HG03342 (cell line): ENCODE measurements around the gene HEXB.
"Not testable (repeated sequence)": the region's sequence is repeated elsewhere in the genome, so short reads cannot be mapped to it uniquely, and the experiment has no call there.

ENCODE experiments used
- ATAC-seq: cut with Tn5 transposase; IDR thresholded peaks from one replicate; pipeline ENCODE4 v1.9.1; 2021; ENCODE audit warnings: mild to moderate bottlenecking, moderate library complexity; ENCODE audit not compliant: unreplicated experiment

The HEXB gene

GRCh38 chr5:74725331-74725730 is 40.3 kb downstream of the HEXB start:
- ATAC-seq = no peak

- no peak for ATAC-seq
Measured at GRCh38 chr5:74736759-74737158, 51.7 kb downstream of the HEXB start.

DNA sequence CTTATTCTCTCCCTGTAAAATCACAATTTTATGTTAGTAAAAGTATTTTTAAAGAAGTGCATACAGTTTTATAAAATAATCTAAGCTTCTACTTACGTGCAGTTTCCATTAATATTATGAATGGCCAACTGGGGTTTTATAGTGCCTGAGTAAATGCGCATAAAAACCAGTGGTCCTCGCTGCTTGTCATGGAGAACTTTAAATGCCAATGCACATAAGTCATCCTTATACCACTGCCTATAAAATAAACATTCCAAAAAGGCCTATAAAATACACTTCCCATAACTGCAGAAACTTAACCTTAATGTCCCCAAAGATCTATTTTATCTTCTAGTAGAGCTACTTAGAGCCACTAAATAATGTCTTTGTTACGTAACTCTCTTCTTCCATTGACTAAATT is 53.4 kb downstream of the HEXB start:
- ATAC-seq = no peak

GRCh38 chr5:74748742-74749141 is 63.7 kb downstream of the HEXB start:
- not testable (repeated sequence) for ATAC-seq

DNA sequence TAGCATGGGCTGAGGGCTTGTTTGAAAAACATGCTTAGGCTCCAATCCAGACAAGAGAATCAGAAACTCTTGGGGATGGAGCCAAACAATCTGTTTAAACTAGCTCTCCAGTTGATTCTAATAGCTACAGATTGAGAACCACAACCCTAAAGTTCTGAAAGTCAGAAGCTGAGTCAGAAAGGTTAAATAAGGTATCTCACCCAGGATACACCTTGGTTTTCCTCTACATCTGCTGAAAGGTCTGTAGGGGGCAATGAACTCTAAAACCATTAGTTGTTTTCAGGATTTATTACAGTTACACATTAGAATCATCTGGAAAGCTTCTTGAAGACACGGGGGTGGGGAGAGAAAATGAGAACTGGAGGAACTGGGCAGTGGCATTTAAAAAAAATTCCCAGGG is 76.2 kb downstream of the HEXB start:
- ATAC-seq = no peak

- ATAC-seq = no peak
Measured at GRCh38 chr5:74762599-74762998, 77.6 kb downstream of the HEXB start.

DNA sequence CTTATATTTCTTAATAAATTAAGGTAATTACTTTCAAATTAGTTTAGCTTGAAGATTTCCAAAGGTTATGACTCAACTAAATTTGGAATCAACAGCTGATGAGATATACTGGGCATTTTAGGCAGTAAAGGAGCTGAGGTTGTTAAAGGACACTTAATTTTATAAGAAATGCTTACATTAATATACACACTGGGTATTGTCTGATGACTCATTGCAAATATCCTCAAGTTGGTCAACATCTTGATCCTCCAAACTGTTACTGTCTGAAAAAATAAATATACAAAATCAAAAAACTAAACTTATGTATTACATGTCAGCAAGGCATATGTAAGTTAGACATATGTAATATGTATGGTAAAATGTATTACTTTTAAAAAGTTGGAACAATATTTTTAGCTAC is 78.5 kb downstream of the HEXB start:
- no peak for ATAC-seq

- ATAC-seq = no peak
Measured at GRCh38 chr5:74765201-74765600, 80.2 kb downstream of the HEXB start.

DNA sequence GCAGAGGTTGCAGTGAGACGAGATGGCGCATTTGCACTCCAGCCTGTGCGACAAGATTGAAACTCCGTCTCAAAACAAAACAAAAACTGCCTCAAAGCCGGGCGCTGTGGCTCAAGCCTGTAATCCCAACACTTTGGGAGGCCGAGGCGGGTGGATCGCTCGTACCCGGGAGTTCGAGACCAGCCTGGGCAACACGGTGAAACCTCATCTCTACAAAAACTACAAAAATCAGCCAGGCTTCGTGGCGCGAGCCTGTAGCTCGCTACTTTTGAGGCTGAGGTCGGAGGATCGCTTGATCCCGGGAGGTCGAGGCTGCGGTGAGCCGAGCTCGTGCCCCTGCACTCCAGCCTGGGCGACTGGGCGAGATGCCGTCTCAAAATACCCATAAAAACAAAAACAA is 80.9 kb downstream of the HEXB start:
- no peak for ATAC-seq

DNA sequence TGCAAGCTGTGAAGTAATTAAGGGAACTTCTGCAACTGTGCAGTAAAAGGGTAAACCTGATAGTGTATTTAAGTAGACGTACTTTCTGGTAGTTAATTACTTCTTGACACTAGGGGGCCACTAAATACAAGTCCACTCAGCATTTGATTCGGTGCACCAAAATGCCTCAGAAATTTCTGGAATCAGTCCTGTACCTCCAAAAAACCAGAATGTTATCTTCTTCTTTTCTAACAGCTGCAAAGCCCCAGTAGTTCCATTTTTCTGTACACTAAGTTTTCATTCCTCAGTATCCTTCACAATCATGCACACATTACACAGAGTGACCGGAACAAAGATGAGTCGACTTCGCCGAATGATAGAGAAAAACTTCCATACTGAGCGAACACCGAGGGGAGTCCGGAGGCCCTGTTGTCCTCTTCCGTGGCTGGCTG is 81.4 kb downstream of the HEXB start:
- ATAC-seq = peak; percentile 45

DNA sequence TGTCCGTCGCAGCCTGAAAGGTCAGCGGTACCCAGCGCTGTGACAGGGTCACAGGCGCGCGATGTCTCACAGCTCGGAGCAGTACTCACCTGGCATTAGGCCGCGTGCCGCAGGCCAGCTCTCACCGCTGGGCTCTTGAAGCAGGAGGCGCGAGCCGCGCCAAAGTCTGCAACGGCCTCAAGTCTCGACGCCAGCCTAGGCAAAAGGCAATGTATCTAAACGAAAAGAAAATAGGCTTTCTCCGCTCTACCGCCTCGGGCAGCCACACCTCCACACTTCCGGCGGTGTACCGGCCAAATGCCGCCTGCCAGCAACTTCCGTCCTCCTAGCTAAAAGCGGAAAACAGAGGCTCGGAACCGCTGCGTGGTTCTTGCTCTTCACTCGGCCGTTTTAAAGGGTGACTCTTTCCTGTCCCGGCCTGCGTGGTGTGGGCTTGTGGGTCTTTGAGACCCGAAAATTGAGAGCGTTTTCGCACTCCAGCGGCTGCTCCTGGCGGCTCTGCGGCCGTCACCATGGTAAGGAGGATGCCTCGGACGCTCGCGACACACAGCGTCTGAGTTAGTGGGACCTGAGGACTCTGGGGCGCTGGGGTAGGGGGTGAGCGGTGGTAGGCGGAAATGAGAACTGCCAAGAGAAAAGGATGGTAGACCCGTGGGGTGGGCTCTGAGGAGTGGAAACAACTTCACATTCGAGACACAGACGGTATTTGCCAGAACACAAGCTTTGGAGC is 82.0 kb downstream of the HEXB start, which contains the start of the genes GFM2 and NSA2:
Gene GFM2, minus strand, starts transcription at position 269 of the 730 bp plus-strand sequence. CDS start 3,375 bp downstream, outside the sequence.
Gene NSA2, plus strand, starts transcription at position 401 of the 730 bp plus-strand sequence. Its CDS starts 112 bp downstream, at position 513.
- ATAC-seq = peak; percentile 81

DNA sequence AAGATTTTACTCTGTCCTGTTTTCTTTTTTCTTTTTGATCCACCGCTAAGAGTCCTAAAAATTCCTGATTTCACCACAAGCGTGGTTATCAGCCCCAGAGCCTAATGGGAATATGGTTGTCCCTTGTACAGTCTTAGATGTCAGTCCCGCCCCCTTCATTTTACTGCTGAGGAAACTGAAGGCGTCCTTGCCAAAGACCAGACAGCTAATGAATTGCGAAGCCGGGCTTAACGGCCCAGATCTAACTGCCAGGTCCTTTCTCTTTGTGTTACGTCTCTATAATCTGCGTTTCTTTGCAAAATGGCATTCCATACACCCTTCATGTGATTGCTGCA is 82.5 kb downstream of the HEXB start:
- ATAC-seq = peak; percentile 15
